ENCODE data around the gene FLRT2.

FLRT2 gene

GRCh38 chr14:85530626-85531025 lies 682 bp downstream of the FLRT2 start:
- no peak for DNase-seq (ENCODE audit: low read depth in 2 of 2)

- no peak for DNase-seq (ENCODE audit: low read depth in 2 of 2)
These were observed 1.2 kb downstream of the FLRT2 start for GRCh38 chr14:85531141-85531586.

GRCh38 chr14:85531587-85532373 lies 1.8 kb downstream of the FLRT2 start:
- DNase-seq (ENCODE audit: low read depth in 2 of 2) = no peak

- no peak for DNase-seq (ENCODE audit: low read depth in 2 of 2)
These were observed 2.6 kb downstream of the FLRT2 start for GRCh38 chr14:85532374-85533022.

- DNase-seq (ENCODE audit: low read depth in 2 of 2) = no peak
These were observed 3.3 kb downstream of the FLRT2 start for GRCh38 chr14:85533023-85533860.

GRCh38 chr14:85533861-85534291 lies 3.9 kb downstream of the FLRT2 start:
- no peak for DNase-seq (ENCODE audit: low read depth in 2 of 2)

- DNase-seq (ENCODE audit: low read depth in 2 of 2) = no peak
These were observed 4.7 kb downstream of the FLRT2 start for GRCh38 chr14:85534458-85535293.

- no peak for DNase-seq (ENCODE audit: low read depth in 2 of 2)
These were observed 5.4 kb downstream of the FLRT2 start for GRCh38 chr14:85535321-85535720.

- no peak for DNase-seq (ENCODE audit: low read depth in 2 of 2)
These were observed 6.3 kb downstream of the FLRT2 start for GRCh38 chr14:85535991-85536832.

- DNase-seq (ENCODE audit: low read depth in 2 of 2) = no peak
These were observed 6.9 kb downstream of the FLRT2 start for GRCh38 chr14:85536833-85537190.

GRCh38 chr14:85537526-85537925 lies 7.6 kb downstream of the FLRT2 start:
- DNase-seq (ENCODE audit: low read depth in 2 of 2) = no peak

GRCh38 chr14:85538636-85539035 lies 8.7 kb downstream of the FLRT2 start:
- DNase-seq (ENCODE audit: low read depth in 2 of 2) = no peak

GRCh38 chr14:85539510-85539909 lies 9.6 kb downstream of the FLRT2 start:
- DNase-seq (ENCODE audit: low read depth in 2 of 2) = no peak

GRCh38 chr14:85542623-85543022 lies 12.7 kb downstream of the FLRT2 start:
- DNase-seq (ENCODE audit: low read depth in 2 of 2) = no peak

GRCh38 chr14:85545738-85546137 lies 15.8 kb downstream of the FLRT2 start:
- DNase-seq (ENCODE audit: low read depth in 2 of 2) = no peak

GRCh38 chr14:85546390-85546789 lies 16.4 kb downstream of the FLRT2 start:
- no peak for DNase-seq (ENCODE audit: low read depth in 2 of 2)

GRCh38 chr14:85549697-85550096 lies 19.8 kb downstream of the FLRT2 start:
- DNase-seq (ENCODE audit: low read depth in 2 of 2) = no peak

- DNase-seq (ENCODE audit: low read depth in 2 of 2) = no peak
These were observed 24.2 kb downstream of the FLRT2 start for GRCh38 chr14:85554106-85554505.

- no peak for DNase-seq (ENCODE audit: low read depth in 2 of 2)
These were observed 26.3 kb downstream of the FLRT2 start for GRCh38 chr14:85556267-85556666.

- DNase-seq (ENCODE audit: low read depth in 2 of 2) = no peak
These were observed 28.6 kb downstream of the FLRT2 start for GRCh38 chr14:85558505-85558904.

GRCh38 chr14:85562630-85563029 lies 32.7 kb downstream of the FLRT2 start:
- DNase-seq (ENCODE audit: low read depth in 2 of 2) = no peak
